Right lobe of liver (tissue), 6 donors: ENCODE results near the gene IGSF21. TPM values are rescaled to one million over a fixed set of nuclear protein-coding genes. Genes with fewer than 3 reads are reported as not detected.

Source experiments
- ATAC-seq, 4 donors: fragments of 200-7000 bp; cut with Tn5 transposase; one replicate each; pipeline ENCODE4 v1.9.1; 2020; ENCODE audit warnings: mild to moderate bottlenecking in 4 of 4, moderate library complexity in 4 of 4
- DNase-seq, 3 donors: peaks; one replicate each; pipeline ENCODE4 v3.0.0-alpha.2; 2020
- H3K27ac ChIP-seq, 3 donors: fragments of 200-600 bp; one replicate each; pipeline ENCODE4 v1.8.0; 2022
- H3K27me3 ChIP-seq, 2 donors: fragments of 200-600 bp; one replicate each; pipeline ENCODE4 v1.8.0; 2022
- H3K36me3 ChIP-seq, 4 donors: fragments of 200-600 bp; sonication (generic) in 1 of 4; one replicate each; pipeline versions ENCODE4 v1.5.1 to v1.8.0; 2017 to 2022; ENCODE audit warnings: control low read depth in 1 of 4
- H3K4me1 ChIP-seq, 4 donors: fragments of 200-600 bp; sonication (generic) in 1 of 4; one replicate each; pipeline versions ENCODE4 v1.5.1 to v1.8.0; 2017 to 2022; ENCODE audit warnings: control low read depth in 1 of 4
- H3K4me3 ChIP-seq, 3 donors: fragments of 200-600 bp; one replicate each; pipeline ENCODE4 v1.8.0; 2022
- H3K9me3 ChIP-seq, 4 donors: fragments of 200-600 bp; sonication (generic) in 1 of 4; one replicate each; pipeline versions ENCODE4 v1.5.1 to v1.8.0; 2017 to 2022; ENCODE audit warnings: control low read depth in 1 of 4
- POLR2A ChIP-seq: fragments of 450-650 bp; IDR thresholded peaks from one replicate; pipeline ENCODE4 v1.6.1; 2017; ENCODE audit warnings: antibody characterized with exemption, mild to moderate bottlenecking
- WGBS: methylation state at CpG from one replicate; pipeline ENCODE4 v1.1.6; 2018; ENCODE audit warnings: low coverage, low lambda C conversion rate; ENCODE audit not compliant: insufficient coverage; ENCODE audit errors: missing lambda C conversion rate; 5-methylcytosine and 5-hydroxymethylcytosine counted together
- intact Hi-C, 2 donors: fragments of 100-400 bp; cut with DNase I; formaldehyde crosslinking; loops; one replicate each; pipeline versions ENCODE4 v1.11.2 to v1.14.1; 2022
- total RNA-seq, 6 experiments: library from RNA; depleted of rRNA in 2 of 6; stranded (reverse); fragments of >200 nt in 2 of 6; fragmentation: NEBNext Ultra II Directional in 3 of 6; extraction: Animal tissue kit (Norgen Biotek cat#: 25700) in 3 of 6; gene quantifications; one replicate each; pipeline versions ENCODE4 v1.1.0 to v1.2.4, GENCODE V29; 2016 to 2023
- TF ChIP-seq, protein P1 (sequence below), 4 donors: fragments of 200-600 bp in 3 of 4; fragments of 450-650 bp in 1 of 4; IDR thresholded peaks; one replicate each; pipeline versions ENCODE4 v1.5.1 to v1.8.0; 2016 to 2022; ENCODE audit warnings: antibody characterized with exemption in 4 of 4, mild to moderate bottlenecking in 2 of 4
- donor health status: DM: no; HTN: yes; CAD: no.
- donor health status: DM: no; HTN: no; CAD: no.
- donor health status: DM: no; HTN: no; CAD: no.
- donor health status: DM: no; HTN: yes; CAD: no.
- donor health status: DM: no; HTN: yes; CAD: no.

Gene IGSF21
- total RNA-seq, 6 experiments from 2014 or later: 0.34 to 2.0 (median 0.71) TPM

DNA sequence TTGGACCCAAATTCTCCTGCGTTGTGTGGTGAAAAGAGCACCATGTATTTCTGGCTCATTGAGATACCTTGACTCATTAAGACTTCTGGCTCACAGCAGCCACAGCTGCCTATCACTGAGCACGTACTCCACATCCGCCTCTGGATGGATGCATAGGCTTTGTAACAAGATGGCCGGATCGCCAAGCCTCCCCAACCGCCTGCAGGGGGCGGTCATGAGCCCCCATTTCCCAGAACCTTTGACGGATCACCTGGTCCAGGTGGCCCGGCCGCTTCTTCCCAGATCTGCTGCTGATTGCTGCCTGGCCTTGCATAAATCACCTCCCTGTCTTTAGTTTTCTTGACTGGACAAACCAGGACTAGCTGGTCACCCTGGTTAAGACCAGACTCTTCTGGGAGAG, 216.6 kb downstream of the IGSF21 start:
- intact Hi-C loops: loop anchor here in 1 of 2 donors (10.0 kb wide), 1 partner anchor 181 kb away; no protein-coding TSS in a partner anchor
- peak in 1 of 4 donors; percentile 12 for ATAC-seq
- Histone ChIP-seq H3K27me3 (no peaks in the 10 kb centered on the region), H3K27ac (no peak overlapping the region), H3K9me3 (no peaks in the 10 kb centered on the region), H3K36me3 (no peaks in the 10 kb centered on the region), H3K4me1 (no peaks in the 10 kb centered on the region), H3K4me3 (no peak overlapping the region)
- TF ChIP-seq, protein P1, sequence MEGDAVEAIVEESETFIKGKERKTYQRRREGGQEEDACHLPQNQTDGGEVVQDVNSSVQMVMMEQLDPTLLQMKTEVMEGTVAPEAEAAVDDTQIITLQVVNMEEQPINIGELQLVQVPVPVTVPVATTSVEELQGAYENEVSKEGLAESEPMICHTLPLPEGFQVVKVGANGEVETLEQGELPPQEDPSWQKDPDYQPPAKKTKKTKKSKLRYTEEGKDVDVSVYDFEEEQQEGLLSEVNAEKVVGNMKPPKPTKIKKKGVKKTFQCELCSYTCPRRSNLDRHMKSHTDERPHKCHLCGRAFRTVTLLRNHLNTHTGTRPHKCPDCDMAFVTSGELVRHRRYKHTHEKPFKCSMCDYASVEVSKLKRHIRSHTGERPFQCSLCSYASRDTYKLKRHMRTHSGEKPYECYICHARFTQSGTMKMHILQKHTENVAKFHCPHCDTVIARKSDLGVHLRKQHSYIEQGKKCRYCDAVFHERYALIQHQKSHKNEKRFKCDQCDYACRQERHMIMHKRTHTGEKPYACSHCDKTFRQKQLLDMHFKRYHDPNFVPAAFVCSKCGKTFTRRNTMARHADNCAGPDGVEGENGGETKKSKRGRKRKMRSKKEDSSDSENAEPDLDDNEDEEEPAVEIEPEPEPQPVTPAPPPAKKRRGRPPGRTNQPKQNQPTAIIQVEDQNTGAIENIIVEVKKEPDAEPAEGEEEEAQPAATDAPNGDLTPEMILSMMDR (IDR thresholded peaks at IDR 0.05): peak in 2 of 4 donors; percentile 33 to 40
- no peak for TF ChIP-seq POLR2A
- no peak for DNase-seq
- whole genome bisulfite sequencing: no CpG with 5 or more reads among the region's 10 CpGs

- Histone ChIP-seq H3K27me3 (no peaks in the 10 kb centered on the region), H3K4me3 (no peak overlapping the region), H3K4me1 (no peaks in the 10 kb centered on the region), H3K9me3 (no peaks in the 10 kb centered on the region), H3K27ac (no peak overlapping the region), H3K36me3 (no peaks in the 10 kb centered on the region)
- TF ChIP-seq POLR2A: no peak
- TF ChIP-seq, protein P1 (IDR thresholded peaks at IDR 0.05): no peak
- DNase-seq (no peak), ATAC-seq (no peak)
- 83% methylated on average over 2 of the region's 7 CpGs for WGBS
- intact Hi-C loops: loop anchor here in 1 of 2 donors (10.0 kb wide), 1 partner anchor 180 kb away; no protein-coding TSS in a partner anchor
Measured at GRCh38 chr1:18325136-18325535, 217.5 kb downstream of the IGSF21 start.

- ATAC-seq: no peak
- no peaks in the 10 kb centered on the region for H3K4me1 ChIP-seq
- H3K27ac ChIP-seq: no peak overlapping the region
- no peak overlapping the region for H3K4me3 ChIP-seq
- H3K27me3 ChIP-seq: no peaks in the 10 kb centered on the region
- no peak for TF ChIP-seq POLR2A
- TF ChIP-seq, protein P1 (IDR thresholded peaks at IDR 0.05): no peak
- no peak for DNase-seq
- no peaks in the 10 kb centered on the region for H3K36me3 ChIP-seq
- intact Hi-C loops: loop anchor here in 1 of 2 donors (10.0 kb wide), 1 partner anchor 178 kb away; no protein-coding TSS in a partner anchor
- no peaks in the 10 kb centered on the region for H3K9me3 ChIP-seq
- WGBS: 41% methylated on average over 7 of the region's 7 CpGs
Measured at GRCh38 chr1:18326211-18326897, 218.8 kb downstream of the IGSF21 start.

GRCh38 chr1:18327650-18328049, 220.1 kb downstream of the IGSF21 start:
- Histone ChIP-seq H3K27ac (no peak overlapping the region), H3K9me3 (no peaks in the 10 kb centered on the region), H3K36me3 (no peaks in the 10 kb centered on the region), H3K4me3 (no peak overlapping the region), H3K4me1 (no peaks in the 10 kb centered on the region), H3K27me3 (no peaks in the 10 kb centered on the region)
- 13% methylated on average over 2 of the region's 2 CpGs for WGBS
- TF ChIP-seq POLR2A: no peak
- TF ChIP-seq, protein P1 (IDR thresholded peaks at IDR 0.05): no peak
- intact Hi-C loops: loop anchor here in 1 of 2 donors (10.0 kb wide), 1 partner anchor 177 kb away; no protein-coding TSS in a partner anchor
- ATAC-seq (no peak), DNase-seq (no peak)
